ENCODE data around the gene PGM1. TPM values are rescaled to one million over a fixed set of nuclear protein-coding genes. Genes with fewer than 3 reads are reported as not detected.
A peak's percentile ranks its signal among the peaks of the same experiment; 100 is the strongest.

The PGM1 gene
- polyA plus RNA-seq, 4 donors = 30.3 to 51.1 (median 31.9) TPM

DNA sequence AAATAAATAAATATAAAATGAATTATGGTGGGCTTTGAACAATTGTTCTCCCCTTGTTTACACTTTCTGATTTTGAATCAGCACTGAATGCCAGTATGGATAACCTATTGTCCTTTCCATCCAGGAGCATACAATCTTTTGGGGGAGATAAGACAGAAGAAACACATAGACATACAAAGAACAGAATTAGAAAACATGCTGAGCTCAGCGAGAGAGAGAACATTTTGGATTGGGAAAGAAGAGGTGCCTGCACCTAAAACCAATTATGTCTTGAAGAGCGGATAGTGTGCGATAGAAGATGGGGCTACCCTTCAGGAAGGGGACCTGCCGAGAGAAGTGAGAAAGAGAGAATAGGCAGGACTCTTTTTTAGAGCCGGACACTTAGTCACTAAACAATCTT is 6.6 kb downstream of the PGM1 start:
- no peak for DNase-seq (ENCODE audit: low read depth in 4 of 4, low spot score in 3 of 4)

DNA sequence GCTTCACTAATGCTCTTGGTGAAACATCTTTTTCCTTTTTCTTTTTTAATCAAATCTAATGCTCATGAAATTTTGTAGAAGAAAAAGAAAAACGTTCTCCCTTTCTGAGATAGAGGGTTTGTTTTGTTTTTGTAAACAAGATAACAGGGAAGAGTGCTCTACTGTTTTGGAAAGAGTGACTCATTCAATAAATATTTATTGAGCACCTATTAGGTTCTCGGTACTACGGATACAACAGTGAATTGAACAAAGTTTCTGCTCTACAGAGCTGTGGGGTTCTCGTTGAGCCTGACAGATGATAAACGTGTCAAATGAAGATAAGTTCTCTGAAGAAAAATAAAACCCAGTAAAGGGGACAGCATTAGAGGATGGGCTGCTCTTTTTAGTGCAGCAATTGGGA is 7.0 kb downstream of the PGM1 start:
- DNase-seq (ENCODE audit: low read depth in 4 of 4, low spot score in 3 of 4) = no peak

- no peak for DNase-seq (ENCODE audit: low read depth in 4 of 4, low spot score in 3 of 4)
Observed at GRCh38 chr1:63601061-63601460, 7.8 kb downstream of the PGM1 start.

DNA sequence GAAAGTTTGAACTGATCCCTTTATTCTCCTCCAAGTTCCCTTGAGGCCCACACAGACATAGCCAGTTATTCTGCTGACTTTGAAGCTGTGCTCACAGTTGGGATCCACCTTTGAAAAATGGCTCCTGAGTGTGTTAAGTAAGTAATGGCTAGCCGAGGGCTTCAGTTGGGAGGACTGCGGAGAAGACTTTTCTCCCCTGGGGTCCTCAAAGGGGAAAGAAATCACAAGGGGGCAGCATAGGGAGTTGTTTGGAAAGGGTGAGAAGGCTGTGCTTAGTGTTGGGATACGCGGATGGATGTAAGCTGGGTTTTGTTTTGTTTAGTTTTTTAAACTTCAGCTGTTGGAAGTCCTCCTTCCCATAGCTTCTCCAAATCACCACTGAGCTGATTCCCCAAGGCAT is 8.3 kb downstream of the PGM1 start:
- no peak for DNase-seq (ENCODE audit: low read depth in 4 of 4, low spot score in 3 of 4)

GRCh38 chr1:63601912-63602311 is 8.7 kb downstream of the PGM1 start:
- no peak for DNase-seq (ENCODE audit: low read depth in 4 of 4, low spot score in 3 of 4)

DNA sequence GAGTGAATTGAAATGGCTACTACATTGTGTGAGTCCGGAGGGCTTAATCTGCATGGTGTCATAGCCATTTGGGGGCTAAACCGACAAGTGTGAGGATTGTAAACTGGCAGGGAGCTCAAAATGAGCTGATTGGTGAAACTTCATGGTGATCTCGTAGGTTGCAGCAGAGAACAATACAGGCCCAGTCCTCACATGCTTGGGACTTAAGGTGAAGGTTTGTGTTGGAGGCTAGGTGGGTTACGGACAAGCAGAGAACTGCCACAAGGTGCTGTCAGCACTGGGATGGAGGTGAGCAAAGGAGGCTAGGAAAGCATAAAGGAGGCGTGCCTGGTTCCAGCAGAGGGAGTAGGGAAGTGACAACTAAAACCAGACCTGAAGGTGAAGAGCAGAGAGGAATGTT is 9.4 kb downstream of the PGM1 start:
- DNase-seq (ENCODE audit: low read depth in 4 of 4, low spot score in 3 of 4) = no peak

- DNase-seq (ENCODE audit: low read depth in 4 of 4, low spot score in 3 of 4) = no peak
Observed at GRCh38 chr1:63603810-63604209, 10.6 kb downstream of the PGM1 start.

GRCh38 chr1:63607322-63607721 is 14.1 kb downstream of the PGM1 start:
- DNase-seq (ENCODE audit: low read depth in 4 of 4, low spot score in 3 of 4) = no peak

GRCh38 chr1:63611231-63611630 is 18.0 kb downstream of the PGM1 start:
- no peak for DNase-seq (ENCODE audit: low read depth in 4 of 4, low spot score in 3 of 4)

DNA sequence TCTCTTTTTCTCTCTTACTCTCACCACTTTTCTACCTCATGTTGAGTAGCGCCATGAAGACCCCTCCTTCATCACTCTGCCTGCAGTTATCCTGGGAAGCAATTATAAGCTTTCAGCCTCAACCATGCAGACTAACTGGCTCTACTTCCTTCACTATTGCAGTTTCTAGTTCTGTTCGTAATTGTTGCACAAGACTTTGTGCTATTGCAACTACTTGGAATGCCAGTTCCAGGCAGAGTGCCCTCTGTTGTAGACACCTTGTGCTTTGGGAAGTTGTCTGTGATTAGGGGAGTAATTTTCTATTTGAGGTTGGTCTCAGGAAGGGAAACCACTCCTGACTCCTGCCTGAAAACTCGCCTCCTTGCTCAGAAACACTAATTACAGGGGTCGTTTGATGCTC is 19.4 kb downstream of the PGM1 start:
- no peak for DNase-seq (ENCODE audit: low read depth in 4 of 4, low spot score in 3 of 4)

DNA sequence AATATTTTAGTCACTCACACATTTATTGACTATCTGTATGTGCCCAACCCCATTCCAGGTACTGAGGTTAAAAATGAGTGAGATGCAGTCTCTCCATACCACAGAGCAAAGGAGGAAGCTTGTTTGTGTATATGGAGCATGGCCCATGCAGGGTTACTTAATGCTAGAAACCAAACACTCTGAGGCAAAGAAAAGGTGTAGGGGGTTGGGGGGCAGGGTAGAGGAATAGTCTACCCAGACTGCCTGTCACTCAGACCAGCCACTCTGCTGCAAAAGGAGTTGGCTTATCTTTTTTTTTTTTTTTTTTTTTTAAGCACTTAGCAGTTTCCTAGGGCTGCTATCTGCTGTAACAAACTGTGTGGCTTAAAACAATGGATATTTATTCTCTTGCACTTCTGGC is 19.8 kb downstream of the PGM1 start:
- no peak for DNase-seq (ENCODE audit: low read depth in 4 of 4, low spot score in 3 of 4)

- peak in 3 of 4 donors; percentile 60 to 66 (median 60) for DNase-seq (ENCODE audit: low read depth in 4 of 4, low spot score in 3 of 4)
Observed at GRCh38 chr1:63615768-63616420, 22.7 kb downstream of the PGM1 start.

DNA sequence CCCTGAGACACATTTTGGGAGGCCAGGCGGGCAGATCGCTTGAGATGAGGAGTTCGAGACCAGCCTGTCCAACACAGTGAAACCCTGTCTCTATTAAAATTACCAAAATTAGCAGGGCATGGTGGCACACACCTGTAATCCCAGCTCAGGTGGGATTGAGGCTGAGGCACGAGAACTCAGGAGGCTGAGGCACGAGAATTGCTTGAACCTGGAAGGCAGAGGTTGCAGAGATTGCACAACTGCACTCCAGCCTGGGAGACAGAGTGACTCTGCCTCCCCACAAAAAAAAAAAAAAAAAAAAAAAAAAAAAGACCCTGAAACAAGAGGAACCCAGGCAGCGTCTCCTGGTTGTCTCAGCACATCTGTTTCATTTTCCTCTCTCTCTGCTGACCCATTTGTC is 24.2 kb downstream of the PGM1 start:
- DNase-seq (ENCODE audit: low read depth in 4 of 4, low spot score in 3 of 4) = no peak

DNA sequence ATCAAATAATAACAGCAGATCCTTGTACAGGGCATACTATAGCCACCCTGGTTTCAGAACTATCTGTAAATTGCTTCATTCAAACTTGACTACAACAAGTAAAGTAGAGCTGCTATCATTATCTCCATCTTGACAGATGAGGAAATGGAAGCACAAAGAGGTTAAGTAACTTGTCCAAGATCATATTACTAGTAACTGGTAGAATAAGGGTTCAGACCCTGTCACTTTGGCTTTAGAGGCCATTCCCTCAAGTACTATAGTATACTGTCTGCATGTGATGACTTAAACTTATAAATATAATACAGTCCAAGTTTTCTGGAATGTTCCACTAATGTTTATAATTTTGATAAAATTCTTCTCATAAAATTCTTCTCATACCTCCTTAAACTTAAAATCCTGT is 24.8 kb downstream of the PGM1 start:
- DNase-seq (ENCODE audit: low read depth in 4 of 4, low spot score in 3 of 4) = no peak

DNA sequence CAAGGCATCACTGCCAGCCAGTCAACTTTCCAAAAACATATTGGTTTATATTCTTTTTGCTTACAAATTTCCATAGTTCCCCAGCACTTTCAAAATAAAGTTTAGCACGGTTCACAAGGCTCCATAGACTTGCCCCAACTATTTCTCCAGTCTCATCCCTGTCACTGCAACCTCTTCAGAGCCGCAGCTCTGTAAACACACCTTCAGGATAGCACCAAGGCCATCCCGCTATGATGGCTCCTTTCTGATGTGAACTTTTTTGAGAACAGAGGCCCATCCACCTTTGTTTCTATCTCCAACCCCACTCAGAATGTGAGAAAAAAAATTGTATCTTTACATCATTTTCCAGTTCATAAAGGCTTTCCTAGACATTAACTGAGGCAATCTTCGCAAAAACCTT is 26.3 kb downstream of the PGM1 start:
- no peak for DNase-seq (ENCODE audit: low read depth in 4 of 4, low spot score in 3 of 4)

- DNase-seq (ENCODE audit: low read depth in 4 of 4, low spot score in 3 of 4) = no peak
Observed at GRCh38 chr1:63620671-63621070, 27.5 kb downstream of the PGM1 start.

- DNase-seq (ENCODE audit: low read depth in 4 of 4, low spot score in 3 of 4) = no peak
Observed at GRCh38 chr1:63621075-63621474, 27.9 kb downstream of the PGM1 start.

DNA sequence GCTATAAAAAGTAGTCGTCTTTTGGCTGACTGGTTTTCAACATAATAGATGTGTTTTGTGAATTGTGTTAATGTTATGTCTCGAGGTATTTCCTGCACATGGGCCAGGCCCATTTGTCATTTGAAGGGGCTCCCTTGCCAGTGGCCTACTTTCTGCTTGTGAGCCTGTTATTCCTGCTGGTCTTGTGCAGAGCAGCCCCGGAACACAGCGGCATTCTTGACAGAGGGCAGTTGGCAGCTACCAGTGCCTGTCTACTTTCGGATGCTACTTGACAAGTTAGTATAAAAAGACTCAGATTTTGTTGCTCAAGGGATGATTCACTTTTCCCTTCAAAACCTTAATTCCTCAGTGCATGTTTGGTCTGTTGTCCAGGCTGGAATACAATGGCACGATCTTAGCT is 28.5 kb downstream of the PGM1 start:
- DNase-seq (ENCODE audit: low read depth in 4 of 4, low spot score in 3 of 4) = no peak

- no peak for DNase-seq (ENCODE audit: low read depth in 4 of 4, low spot score in 3 of 4)
Observed at GRCh38 chr1:63622849-63623566, 29.8 kb downstream of the PGM1 start.

DNA sequence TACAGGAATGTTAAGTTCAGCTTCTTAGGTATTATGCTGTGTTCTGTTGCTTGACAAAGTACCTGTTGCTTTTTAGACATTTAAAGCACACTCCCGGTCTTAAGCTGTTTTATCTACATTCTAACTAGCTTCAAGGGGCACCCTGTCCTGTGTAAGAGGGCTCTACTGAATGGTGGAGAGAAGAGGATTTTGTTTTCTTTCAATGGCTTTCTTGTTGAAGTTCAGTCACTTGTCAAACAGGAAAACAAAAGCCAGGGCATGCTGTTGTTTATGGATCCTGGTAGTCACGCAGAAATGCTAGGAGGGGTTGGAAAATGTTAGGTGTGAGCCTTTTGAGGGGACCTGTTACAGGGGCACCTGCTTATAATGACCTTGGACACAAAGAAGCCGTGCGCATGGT is 30.7 kb downstream of the PGM1 start:
- DNase-seq (ENCODE audit: low read depth in 4 of 4, low spot score in 3 of 4) = no peak

DNA sequence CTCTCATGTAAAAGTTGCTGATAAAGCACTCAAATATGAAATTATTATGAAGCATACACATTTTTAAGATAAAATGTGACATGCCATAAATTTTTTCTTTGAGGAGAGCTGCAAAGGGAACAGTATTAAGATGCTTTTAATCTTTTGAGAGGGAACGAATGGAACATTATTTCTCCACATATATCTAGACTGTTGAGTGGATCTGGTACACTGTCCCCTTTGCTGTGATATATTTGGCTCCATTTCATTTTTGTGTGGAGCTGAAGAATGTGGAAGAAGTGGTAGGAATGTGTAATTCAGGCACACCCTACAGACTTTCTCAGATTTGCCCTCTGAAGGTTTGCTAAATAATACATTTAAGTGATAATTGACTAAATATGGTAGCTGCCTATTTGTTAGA is 31.7 kb downstream of the PGM1 start:
- no peak for DNase-seq (ENCODE audit: low read depth in 4 of 4, low spot score in 3 of 4)

DNA sequence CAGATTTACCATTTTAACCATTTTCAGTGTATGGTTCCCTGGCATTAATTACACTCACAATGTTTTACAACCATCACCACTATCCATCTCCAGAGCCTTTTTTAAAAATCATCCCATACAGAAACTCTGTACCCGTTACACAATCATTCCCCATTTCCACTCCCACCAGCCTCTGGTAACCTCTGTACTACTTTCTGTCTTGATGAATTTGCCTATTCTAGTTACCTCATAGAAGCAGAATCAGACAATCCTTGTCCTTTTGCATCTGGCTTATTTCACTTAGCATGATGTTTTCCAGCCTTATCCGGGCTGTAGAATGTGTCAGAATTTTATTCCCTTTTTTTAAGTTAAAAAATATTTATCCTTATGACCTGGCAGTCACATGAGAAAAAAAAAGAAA is 33.0 kb downstream of the PGM1 start:
- DNase-seq (ENCODE audit: low read depth in 4 of 4, low spot score in 3 of 4) = no peak

DNA sequence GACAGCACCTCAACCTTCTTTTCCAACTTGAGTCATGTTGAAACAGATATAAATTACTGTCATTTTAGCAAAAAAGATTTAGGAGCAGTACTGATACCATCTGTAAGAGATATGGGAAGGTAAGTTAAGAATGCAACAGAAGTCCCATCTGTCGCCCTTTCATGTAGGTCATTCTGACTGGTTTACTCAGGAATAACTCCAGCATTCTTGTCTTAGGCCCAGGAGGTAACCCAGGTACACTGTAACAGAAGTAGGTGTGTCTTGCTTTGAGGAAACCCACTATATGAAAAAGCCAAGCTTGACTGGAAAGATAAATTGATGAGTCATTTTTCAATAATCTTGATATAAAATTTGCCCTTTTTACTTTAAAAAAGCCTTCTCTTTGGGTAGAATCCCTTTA is 35.4 kb downstream of the PGM1 start:
- no peak for DNase-seq (ENCODE audit: low read depth in 4 of 4, low spot score in 3 of 4)
